ENCODE measurements around the gene CXCR6. TPM values are rescaled to one million over a fixed set of nuclear protein-coding genes. Genes with fewer than 3 reads are reported as not detected.

Gene CXCR6
- polyA plus RNA-seq, 1 experiment: not detected

- Histone ChIP-seq H3K4me3 (ENCODE audit: low read depth, low read length) (no peak overlapping the region), H3K36me3 (ENCODE audit: control insufficient read depth, insufficient read depth, low read length) (peaks cover 7% of the 10 kb centered on the region; the same call in 1 of the 2 replicates), H3K27me3 (ENCODE audit: control insufficient read depth, insufficient read depth, low read length) (no peaks in the 10 kb centered on the region; the same call in 1 of the 2 replicates)
- ChIA-PET POLR2A (no interaction called here), CTCF (interaction anchor here (1.0 to 27.4 kb wide), 2 partner anchors 14 to 141 kb away, joined by 3 to 541 read pairs; no protein-coding TSS in a partner anchor)
- no peak for TF ChIP-seq CTCF (IDR thresholded peaks at IDR 0.05; ENCODE audit: insufficient read depth, low read depth, low read length)
- DNase-seq (ENCODE audit: low read depth): no peak
Observed at GRCh38 chr3:45942051-45942825, 1.0 kb upstream of the CXCR6 start.

DNA sequence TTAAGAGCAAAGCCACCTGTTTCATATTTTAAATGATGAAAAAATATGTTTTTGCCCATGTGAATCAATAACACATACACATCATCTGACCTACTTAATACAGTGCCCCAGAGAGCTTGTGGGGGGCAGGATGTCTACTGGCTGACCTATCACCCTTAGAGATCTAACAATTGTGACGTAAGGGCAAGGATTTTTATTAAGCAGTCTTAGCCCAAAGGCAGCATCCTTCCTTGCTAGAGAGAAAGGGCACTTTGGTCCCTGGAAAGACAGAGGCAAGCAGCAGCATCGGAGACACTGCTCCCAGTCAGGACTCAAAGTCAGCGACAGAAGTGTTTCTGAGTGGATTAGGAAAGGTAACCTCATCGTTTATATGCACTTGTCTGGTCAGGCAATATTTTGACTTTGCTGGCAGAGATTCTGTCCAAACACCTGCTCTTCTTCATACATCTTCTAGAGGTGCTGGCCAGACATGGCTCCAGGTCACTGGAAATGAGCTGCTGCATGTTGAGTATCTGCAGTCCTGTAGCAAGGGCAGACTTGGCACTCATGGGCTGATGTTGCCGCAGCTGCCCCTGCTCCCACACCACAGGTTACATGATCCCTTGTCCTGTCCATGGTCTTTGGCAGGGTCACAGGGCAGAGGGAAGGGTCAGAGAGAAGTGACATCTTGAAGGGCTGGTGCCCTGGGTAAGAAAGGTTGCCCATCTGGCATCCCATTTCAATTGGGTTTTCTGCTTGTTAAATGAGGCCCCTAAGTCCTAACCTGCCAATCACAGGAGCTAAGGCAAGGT is 1.8 kb downstream of the CXCR6 start:
- peaks cover 8% of the 10 kb centered on the region for H3K36me3 ChIP-seq (ENCODE audit: control insufficient read depth, insufficient read depth, low read length)
- TF ChIP-seq CTCF (IDR thresholded peaks at IDR 0.05; ENCODE audit: insufficient read depth, low read depth, low read length): no peak
- DNase-seq (ENCODE audit: low read depth): no peak
- ChIA-PET CTCF (interaction anchor here (0.6 to 27.4 kb wide), 5 partner anchors 8 to 262 kb away, joined by 3 to 541 read pairs (median 3); no protein-coding TSS in a partner anchor), POLR2A (no interaction called here)
- H3K4me3 ChIP-seq (ENCODE audit: low read depth, low read length): no peak overlapping the region
- no peaks in the 10 kb centered on the region; the same call in 1 of the 2 replicates for H3K27me3 ChIP-seq (ENCODE audit: control insufficient read depth, insufficient read depth, low read length)

DNA sequence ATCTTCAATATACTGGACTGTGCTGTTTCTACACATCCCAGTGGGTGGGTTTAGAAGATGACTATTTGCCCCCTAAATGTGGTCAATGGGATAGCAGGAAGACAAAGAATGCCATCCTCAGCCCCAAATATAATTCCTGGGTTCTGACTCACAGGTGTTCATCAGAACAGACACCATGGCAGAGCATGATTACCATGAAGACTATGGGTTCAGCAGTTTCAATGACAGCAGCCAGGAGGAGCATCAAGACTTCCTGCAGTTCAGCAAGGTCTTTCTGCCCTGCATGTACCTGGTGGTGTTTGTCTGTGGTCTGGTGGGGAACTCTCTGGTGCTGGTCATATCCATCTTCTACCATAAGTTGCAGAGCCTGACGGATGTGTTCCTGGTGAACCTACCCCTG is 3.0 kb downstream of the CXCR6 start:
- peaks cover 15% of the 10 kb centered on the region for H3K36me3 ChIP-seq (ENCODE audit: control insufficient read depth, insufficient read depth, low read length)
- no peak overlapping the region for H3K4me3 ChIP-seq (ENCODE audit: low read depth, low read length)
- POLR2A ChIA-PET: no interaction called here
- no peak for TF ChIP-seq CTCF (IDR thresholded peaks at IDR 0.05; ENCODE audit: insufficient read depth, low read depth, low read length)
- no peak for DNase-seq (ENCODE audit: low read depth)
- CTCF ChIA-PET: interaction anchor here (3.1 to 27.4 kb wide), 2 partner anchors 7 to 137 kb away, joined by 12 to 541 read pairs; no protein-coding TSS in a partner anchor
- no peaks in the 10 kb centered on the region; the same call in 1 of the 2 replicates for H3K27me3 ChIP-seq (ENCODE audit: control insufficient read depth, insufficient read depth, low read length)

GRCh38 chr3:45946875-45947274 is 3.6 kb downstream of the CXCR6 start:
- POLR2A ChIA-PET: no interaction called here
- CTCF ChIA-PET: interaction anchor here (0.9 to 27.4 kb wide), 4 partner anchors 8 to 136 kb away, joined by 3 to 541 read pairs (median 8); no protein-coding TSS in a partner anchor
- no peak overlapping the region for H3K4me3 ChIP-seq (ENCODE audit: low read depth, low read length)
- TF ChIP-seq CTCF (IDR thresholded peaks at IDR 0.05; ENCODE audit: insufficient read depth, low read depth, low read length): no peak
- no peaks in the 10 kb centered on the region; the same call in 1 of the 2 replicates for H3K27me3 ChIP-seq (ENCODE audit: control insufficient read depth, insufficient read depth, low read length)
- no peak for DNase-seq (ENCODE audit: low read depth)
- H3K36me3 ChIP-seq (ENCODE audit: control insufficient read depth, insufficient read depth, low read length): peaks cover 18% of the 10 kb centered on the region

DNA sequence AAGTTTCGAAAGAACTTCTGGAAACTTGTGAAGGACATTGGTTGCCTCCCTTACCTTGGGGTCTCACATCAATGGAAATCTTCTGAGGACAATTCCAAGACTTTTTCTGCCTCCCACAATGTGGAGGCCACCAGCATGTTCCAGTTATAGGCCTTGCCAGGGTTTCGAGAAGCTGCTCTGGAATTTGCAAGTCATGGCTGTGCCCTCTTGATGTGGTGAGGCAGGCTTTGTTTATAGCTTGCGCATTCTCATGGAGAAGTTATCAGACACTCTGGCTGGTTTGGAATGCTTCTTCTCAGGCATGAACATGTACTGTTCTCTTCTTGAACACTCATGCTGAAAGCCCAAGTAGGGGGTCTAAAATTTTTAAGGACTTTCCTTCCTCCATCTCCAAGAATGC is 4.1 kb downstream of the CXCR6 start:
- no peaks in the 10 kb centered on the region; the same call in 1 of the 2 replicates for H3K27me3 ChIP-seq (ENCODE audit: control insufficient read depth, insufficient read depth, low read length)
- CTCF ChIA-PET: interaction anchor here (0.9 to 27.4 kb wide), 4 partner anchors 8 to 136 kb away, joined by 3 to 541 read pairs (median 8); no protein-coding TSS in a partner anchor
- POLR2A ChIA-PET: no interaction called here
- H3K4me3 ChIP-seq (ENCODE audit: low read depth, low read length): no peak overlapping the region
- TF ChIP-seq CTCF (IDR thresholded peaks at IDR 0.05; ENCODE audit: insufficient read depth, low read depth, low read length): no peak
- no peak for DNase-seq (ENCODE audit: low read depth)
- H3K36me3 ChIP-seq (ENCODE audit: control insufficient read depth, insufficient read depth, low read length): peaks cover 19% of the 10 kb centered on the region
